ENCODE results near the gene OXNAD1.

OXNAD1 gene

DNA sequence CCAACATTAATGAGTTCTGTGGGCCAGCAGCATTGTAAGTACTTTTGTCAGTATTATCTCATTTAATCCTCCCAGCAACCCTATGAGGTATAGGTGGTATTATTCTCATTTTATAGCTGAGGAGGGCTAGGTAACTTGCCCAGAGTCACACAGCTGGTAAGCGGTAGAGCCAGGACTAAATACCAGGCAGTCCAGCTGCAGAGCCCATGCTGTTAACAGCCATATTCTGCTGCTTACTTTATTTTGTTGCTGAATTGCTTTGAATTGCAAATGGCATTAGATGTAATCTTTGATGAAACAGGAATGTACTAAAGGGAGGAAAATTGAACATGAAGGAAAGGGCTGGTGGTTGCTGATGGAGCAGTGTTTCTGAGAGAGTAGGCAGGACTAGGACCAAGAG, 19.6 kb downstream of the OXNAD1 start:
- DNase-seq, result peak; percentile 6

DNA sequence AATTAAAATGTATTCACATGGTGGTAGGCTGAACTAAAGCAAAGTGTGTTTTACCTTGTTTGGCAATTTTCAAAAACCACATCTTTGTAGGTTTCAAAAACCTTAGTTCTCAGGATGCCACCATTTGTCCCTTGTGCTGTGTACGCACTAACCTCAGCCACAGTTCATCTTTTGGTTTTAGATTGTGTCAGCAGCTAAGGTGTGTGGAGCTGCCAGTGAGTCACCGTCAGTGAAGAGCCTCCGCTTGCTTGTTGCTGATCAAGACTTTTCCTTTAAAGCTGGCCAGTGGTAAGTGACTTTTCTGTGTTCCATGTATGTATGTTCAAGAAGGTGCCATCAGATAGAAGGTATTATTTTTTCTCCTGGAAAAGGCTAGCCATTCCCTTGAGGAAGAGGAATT, 21.1 kb downstream of the OXNAD1 start:
- DNase-seq, result no peak

DNA sequence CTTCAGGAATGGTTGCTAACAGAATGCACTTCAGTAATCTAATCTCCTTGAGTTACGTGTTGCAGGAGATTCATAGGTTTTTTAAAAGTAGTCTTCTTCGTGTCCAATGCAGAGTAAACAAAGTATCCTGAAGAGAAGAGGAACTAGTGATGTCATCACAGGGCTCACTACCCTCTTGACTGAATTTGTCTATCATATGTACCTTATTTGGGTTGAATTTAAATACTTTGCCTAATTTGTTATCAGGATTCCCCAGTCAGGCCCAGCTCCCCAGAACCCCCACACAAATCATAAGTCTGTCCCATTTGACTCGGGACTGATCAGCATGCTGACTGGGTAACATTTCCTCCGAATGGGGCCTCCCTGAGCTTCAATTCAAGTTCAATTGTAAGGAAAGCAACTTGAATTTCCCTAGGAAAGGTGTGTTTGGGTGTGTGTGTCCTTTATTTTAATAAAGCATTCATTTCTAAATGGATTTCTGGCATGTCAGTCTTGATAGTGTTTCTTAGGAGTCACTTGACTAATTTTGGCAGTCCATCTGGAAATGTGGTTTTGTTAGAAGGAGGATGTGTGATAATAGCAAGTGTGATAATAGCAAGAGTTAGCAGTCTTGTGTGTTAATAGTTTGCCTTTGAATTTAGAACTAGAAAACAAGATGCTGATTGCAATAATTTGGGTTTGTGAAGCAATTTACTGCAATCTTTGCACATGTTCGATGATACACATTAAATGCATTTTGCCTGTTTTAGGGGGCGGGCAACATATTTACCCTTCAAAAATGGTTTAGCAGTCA, 21.9 kb downstream of the OXNAD1 start:
- DNase-seq, result no peak

DNA sequence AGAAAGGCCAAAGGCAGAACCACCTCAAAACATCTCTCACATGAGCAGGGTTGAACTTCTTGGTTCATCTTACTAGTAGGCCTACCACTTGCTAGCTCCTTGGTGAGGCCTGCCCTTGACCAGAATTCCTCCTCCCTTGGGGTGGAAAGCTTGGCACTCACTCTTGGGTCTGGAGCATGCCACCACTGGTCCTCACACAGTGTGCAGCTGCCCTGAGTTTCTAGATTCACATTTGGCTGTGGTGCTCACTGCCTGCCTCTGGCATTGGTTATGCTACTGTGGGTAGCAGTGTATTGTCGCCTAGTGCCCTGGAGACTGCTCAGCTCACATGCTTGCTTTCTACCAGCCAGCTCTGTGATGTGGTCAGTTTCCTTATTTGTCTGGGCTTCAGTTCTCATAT, 23.7 kb downstream of the OXNAD1 start:
- no peak for DNase-seq

DNA sequence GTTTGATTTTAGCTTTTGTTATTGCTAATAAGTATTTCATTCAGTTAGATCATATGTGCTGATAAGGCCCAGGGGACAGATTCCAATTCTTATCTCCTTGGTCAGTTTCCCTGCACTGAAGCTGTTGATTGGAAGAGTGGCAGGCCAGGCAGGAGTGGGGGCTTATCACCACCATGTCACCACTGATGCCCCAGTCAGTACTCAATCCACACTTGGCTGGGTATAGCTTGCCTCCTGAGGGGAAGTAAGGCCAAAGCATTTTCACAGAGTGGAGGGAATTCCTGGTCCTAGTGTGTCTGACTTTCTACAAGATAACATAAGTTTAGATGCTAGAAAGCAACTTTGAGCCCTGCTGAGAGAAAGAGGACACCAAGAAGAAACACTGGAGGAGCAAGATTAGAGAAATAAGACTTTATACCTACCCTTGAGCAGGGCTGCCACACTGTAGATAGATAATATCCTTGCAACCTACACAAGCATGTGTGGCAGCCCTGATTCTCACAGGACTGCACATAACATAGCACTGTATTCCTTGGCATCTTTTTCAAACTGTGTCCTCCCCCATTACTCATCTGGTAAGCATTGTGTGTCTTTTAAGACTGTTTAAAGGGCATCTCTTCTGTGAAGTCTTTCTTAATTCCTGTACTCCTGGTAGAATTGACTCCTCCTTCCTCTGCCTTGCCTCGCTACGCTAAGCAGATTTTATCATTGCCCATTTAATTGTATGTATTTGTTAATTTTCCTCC, 24.3 kb downstream of the OXNAD1 start:
- no peak for DNase-seq

DNA sequence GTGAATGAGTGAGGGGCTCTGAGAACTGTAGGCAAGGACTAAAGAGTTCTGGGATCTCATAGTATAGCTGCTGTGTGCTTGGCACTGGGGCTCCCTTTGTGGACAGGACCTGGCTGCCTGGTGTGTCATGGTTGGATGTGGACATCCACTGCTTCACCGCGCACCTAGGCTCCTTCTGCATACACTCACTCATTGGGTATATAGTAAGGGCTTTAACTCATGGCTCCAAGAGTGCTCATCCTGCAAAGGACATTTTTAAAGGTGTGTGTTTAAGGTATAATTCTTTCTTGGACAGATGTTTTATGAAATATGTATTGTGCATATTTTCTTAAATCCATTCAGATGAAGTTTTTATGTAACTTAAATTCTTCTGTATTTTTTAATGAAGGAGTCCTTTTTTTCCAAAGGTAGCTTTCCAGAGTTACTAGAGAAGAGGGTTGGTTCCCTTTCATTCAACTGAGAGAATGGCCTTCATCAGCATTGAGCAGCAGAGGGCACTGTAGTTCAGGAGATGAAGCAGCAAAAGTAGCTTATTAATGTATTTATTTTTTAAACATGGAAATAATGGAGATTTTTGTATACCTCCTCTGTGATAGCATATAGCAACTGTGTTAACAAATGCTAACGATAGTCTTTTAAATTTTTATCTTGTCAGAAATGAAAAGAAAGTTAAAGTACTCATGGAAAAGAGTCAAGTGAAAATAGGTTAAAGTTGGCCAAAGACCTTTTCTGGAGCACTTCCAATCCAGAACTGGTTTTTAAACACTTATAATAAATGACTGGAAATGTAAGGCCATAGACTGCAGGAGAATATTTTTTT, 25.2 kb downstream of the OXNAD1 start:
- peak; percentile 11 for DNase-seq

DNA sequence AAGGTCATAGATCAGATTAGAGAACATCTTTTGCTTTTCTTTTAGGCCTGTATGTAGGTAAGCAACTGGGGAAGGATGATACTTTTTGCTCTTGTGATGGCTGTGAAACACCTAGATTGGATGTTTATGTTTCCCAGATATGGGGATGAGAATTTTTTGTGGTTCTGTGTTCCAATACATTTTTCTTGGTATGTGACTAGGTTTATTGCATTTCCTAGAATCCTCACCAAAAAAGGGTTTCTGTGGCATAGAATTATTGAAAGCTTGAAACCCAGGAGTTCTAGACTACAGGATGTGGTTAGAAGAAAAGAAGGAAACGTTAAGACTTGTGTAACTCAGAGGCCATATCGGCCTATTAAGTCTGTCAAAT, 25.8 kb downstream of the OXNAD1 start:
- DNase-seq, result no peak

DNA sequence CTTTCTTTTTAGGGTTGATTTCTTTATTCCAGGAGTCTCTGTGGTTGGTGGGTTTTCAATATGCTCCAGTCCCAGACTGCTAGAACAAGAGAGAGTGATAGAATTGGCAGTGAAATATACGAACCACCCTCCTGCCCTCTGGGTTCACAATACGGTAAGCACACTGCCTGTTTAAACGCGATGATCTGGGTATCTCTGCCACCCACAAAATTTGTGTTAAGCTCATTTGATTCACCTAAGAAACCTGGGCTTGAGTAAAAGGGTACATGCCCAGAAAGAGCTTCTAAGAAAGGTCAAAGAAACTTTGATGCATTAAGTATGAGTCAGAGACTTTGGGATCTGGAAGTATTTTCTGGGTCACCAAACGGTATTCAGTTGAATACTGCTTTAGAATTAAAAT, 29.8 kb downstream of the OXNAD1 start:
- no peak for DNase-seq

DNA sequence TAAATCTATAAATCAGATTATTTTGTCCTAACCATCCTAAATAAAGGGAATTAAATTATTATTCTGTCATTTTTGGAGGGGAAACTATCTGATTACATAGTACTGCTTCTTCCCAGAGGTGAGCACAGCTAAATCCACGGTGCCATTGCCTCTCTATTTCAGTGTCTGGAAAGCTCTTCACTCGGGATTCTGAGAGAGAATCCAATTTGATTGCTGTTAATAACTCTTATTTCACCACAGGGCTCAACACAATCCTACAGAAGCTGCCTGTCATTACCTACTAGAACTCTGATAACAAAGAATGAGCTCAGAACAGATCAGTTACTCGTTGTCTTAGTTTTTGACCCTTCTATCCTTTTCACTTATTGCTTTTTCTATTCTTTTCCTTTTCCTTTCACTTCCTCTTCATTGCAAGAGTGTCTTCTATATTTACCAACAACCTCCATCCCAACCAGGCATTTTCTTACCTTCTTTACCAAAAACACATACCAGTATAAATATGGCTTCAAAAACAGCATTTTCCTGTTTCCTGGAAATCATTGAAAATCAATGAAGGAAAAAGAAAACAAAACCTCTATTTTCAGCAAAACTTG, 30.4 kb downstream of the OXNAD1 start:
- DNase-seq, result no peak

DNA sequence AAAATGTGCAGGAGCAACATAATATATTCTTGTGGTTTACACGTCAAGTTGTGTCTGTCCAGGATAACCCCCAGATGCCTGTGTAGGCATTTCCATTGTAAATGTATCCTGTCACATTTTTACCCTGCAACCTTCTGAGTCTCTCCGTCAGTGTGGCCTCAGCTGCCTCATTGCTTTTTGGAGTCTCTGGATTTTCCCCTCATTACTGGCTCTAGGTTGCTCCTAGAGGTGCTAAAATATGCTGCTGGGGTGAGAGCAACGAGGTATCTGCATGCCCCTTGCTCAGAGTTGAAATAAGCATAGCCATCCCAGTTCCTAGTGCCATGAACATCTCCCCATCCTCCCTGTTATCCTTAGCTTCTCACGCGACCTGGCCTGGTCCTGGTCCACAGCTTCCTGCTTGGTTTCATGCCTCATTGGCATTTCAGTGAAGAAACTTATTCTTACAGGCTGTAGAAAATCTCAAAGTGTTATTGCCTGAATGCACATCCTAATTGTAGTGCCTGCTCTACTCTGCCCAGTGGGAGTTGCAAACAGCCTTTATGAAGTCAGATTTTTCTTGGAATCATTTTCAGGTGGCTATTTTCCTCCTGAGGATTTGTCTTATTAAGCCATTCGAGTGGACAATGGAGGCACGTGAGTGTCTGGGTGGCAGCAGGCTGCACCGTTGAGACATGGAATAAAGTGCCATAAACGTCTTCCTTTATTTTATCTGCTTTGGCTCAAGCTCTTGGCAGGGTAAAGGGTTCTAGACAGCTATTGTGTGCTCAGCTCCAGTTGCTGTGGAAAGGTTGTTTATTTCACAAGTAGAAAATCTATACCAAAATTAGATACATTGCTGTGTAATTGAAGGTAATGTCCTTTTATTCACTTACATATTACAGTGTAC, 33.2 kb downstream of the OXNAD1 start:
- no peak for DNase-seq

DNA sequence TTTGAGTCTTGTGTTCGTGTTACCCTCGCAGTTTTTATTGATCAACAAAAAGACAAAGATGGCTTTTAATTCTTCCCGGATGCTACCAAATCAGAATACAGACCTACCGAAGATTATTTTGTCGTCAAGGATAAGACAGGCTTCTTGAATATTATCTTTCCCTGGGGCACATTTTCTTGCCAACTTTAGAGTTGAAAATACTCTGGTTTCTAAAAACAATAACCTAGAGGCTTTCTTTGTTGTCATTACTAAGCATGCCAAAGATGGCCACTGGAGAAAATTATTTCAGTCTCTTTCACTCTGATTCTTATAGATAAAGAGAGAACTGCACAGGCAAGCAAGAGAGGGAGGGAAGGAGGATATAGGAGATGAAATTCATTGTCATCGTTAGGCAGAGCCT, 33.9 kb downstream of the OXNAD1 start:
- no peak for DNase-seq

DNA sequence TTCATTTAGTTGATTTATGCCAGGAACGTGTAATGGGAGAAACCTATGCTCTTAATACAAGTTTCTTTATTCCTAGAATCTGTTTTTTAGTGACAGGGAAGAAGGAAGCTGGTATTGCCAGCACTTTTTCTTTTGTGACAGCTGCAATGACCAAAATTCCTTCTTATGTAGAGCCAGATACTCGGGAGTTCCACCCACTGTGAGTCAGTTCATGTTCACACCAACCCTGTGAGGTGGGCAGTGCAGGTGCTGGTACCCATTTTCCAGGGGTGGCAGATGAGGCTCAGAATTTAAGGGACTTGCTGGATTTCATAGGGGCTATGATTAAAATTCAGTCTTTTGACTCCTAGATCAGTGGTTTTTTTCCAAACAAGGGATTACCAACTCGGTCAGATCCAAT, 34.7 kb downstream of the OXNAD1 start:
- DNase-seq, result no peak

DNA sequence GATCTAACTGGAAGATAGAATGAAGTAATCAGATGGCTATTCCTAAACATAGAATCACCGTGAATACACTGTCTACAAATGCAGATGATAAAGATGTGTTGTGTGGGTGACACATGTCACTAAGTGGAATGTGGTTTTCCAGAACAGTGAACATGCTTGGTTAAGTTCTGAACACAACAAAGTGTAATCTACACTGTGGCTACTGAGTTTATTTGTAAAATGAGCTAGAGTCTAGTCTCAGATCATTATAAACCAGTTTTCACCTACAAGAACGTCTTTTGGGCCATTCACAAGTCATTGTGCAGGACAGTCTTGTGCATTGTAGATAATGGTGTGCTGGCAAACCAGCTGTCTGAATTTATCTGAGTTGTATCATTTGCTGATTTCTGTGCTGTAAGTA, 35.3 kb downstream of the OXNAD1 start:
- DNase-seq, result no peak

DNA sequence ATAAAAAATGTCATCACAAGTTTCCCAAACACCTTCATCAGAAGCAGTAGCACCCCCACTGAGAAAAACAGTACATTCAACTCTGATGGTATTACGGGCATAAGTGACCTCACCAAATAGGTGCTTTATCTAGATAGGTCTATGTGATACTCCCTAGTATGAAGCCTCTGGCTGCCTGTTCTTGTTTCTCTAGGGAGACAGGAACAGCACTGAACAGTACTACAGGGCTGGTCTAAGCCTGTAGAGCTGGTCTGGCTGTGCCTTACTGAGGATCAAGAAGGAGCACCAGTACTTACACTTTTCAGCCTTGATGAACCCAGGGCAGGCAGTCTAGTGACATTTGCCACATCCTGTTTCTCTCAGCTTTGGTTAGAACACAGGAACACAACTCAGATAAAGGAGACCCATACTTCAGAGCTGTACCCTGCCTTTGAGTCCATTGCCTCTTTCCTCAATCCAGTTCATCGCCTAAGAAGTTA, 35.9 kb downstream of the OXNAD1 start:
- no peak for DNase-seq

DNA sequence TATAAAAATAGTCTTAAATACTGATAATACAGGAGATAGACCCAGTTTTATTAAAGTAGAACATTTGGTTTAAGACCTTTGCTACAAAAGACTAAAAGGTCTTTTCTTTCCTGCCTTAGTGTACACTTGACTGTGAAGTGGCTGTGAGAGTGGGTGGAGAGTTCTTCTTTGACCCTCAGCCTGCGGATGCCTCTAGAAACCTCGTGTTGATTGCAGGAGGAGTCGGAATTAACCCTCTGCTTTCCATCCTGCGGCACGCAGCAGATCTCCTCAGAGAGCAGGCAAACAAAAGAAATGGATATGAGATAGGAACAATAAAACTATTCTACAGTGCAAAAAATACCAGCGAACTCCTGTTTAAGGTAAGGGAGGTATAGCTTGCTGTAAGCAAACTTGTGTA, 36.5 kb downstream of the OXNAD1 start:
- DNase-seq, result no peak

DNA sequence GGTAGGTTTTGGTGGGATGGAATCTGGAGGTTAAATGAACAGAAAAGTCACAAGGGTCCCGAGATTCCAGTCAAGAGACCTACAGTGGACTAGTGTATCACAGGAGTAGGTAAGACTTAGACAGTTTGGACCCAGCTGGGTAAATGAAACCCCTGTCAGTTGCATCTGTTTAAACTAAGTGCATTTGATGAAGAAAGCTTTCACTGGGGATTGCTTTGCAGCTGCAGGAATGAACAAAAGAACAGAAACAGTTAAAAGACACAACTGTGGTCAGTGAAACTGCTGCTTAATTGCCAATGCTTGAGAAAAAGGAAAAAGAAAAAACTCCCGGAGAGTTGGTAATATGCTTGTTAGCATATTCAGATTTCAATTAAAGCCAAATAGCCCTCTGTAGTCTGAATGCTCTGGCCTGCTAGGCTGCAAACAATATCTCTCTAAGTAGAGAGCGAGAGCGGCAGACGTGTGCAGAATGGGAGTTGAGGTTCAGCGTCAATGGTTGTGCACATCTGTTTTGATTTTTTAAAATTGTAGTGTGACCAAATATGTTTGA, 37.1 kb downstream of the OXNAD1 start:
- DNase-seq, result no peak

DNA sequence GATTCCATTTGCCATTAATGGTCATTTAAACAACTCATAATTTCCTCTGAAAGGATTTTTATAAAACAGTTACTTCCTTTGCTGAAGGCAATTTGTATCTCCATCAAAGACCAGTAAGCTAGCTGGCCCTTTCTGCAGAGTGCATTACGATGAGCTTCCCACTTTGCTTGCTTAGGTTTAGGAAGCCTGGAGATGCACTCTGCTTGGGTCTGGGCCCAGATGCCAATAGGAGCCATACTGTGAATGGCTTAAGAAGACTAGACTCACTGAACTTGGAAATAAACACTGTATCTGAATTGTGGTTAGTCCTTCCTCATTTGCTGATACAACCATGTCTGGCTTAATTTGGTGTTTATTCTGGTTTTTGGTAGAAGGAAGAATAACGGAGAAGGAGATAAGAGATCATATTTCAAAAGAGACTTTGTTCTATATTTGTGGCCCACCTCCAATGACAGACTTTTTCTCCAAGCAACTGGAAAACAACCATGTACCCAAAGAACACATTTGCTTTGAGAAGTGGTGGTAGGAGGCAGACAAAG, 38.1 kb downstream of the OXNAD1 start:
- DNase-seq, result no peak

DNA sequence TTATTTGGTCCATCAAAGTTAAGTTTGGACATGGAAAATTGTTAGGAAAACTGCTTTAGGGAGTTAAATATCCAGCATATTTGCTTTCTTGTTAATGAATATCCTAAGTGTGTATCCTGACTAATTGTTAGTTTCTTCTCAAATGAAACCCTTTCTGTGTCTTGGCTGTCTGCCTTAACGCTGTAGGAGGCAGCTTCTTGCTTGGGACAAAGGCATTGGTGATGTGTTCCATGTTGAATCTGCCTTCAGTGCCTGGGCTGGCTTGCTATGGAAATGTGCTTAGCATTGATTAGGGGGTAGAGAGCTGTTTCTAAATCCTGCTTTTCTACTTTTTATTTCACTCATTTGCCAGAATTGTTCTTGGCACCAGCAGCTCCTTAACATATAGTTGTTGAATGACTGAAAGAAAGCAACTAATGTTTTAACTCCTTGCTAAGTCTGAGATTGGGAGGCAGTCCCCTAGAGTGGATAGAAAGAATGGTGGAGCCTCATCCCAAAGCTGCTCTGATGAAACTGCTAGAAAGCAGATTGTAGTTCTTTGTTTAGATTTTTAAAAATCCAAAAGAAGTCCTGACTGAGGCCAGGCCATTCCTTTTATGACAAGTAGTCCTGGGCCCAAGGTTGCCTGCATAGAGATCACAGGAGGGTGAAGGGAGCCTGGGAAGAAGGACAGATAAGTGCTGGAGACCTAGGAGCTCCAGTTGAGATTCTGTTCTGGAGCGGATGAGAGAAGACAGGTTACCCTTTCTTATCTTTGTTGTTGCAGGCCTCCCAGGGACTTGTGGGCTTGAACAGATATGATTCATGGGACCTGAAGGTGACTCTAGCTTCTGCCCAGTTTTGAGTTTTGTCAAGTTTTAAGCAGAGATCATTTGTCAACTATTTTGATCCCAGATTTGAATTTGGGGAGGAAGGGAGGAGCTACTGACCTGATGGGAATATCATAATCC, 39.3 kb downstream of the OXNAD1 start:
- no peak for DNase-seq

DNA sequence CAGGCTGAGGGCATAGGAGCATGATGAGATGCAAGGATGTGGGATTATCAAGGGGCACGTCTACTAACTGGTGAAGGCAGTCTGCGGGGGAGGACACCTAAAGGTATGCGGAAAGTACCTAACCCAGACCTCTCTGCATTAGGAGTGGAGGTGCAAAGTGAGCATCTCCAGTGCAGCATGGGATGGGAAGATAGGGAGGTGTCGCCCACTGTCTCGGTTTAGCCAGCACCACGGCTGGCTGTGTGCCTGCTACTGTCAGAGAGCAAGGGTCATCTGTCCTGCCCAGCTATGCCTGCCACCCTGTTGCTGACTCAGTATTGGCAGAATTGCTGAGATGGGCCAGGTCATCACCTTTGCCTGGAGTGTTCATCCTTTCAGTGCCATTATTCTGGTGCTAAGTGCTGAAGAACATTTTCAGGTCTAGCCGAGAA, 40.1 kb downstream of the OXNAD1 start:
- DNase-seq, result no peak

DNA sequence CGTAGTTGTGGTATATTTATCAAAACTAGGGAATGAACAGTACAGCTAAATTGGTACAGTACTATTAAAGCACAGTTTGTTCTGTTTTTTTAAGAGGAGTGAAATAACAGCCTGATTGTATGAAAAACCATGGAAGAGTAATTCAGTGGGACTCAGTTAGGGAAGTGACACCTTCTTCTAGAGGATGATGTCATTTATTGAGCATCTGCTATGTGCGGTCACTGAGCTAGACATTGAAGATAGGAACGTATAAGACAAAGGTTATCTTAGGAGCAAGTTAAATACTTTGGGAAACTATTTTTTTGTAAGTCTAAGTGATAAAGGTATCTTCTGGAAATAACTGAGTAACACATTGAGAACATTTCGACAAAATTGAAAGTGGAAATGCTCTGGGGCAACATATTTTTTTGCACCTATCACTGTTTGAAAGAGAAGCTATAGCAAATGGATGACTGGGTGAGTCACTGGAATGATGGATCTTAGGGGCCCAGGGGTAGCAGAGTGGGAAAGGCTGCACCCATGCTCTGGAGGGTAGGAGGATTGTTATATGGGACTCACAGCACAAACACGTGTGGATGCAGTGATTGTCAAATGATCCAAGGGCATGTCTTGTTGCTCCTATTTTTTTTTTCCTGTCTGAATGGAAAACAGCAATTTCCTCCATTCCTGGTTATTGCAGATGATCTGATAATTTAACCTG, 43.0 kb downstream of the OXNAD1 start:
- no peak for DNase-seq
